ENCODE results near the gene MEIKIN.

DNA sequence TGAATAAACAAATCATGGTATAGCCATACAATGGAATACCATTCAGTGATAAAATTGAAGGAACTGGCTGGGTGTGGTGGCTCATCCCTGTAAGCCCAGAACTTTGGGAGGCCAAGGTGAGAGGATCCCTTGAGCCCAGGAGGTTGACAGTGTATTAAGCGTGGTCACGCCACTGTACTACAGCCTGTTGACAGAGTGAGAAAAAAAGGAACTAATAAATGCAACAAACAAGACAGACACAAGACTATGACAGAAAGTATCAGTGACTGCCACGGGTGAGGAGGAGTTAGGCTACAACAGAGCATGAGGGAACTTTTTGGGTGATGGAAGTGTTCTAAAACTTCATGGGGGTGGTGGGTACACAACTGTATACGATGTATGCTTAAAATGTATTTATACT is 150.9 kb downstream of the MEIKIN start:
- TF ChIP-seq, protein P1, sequence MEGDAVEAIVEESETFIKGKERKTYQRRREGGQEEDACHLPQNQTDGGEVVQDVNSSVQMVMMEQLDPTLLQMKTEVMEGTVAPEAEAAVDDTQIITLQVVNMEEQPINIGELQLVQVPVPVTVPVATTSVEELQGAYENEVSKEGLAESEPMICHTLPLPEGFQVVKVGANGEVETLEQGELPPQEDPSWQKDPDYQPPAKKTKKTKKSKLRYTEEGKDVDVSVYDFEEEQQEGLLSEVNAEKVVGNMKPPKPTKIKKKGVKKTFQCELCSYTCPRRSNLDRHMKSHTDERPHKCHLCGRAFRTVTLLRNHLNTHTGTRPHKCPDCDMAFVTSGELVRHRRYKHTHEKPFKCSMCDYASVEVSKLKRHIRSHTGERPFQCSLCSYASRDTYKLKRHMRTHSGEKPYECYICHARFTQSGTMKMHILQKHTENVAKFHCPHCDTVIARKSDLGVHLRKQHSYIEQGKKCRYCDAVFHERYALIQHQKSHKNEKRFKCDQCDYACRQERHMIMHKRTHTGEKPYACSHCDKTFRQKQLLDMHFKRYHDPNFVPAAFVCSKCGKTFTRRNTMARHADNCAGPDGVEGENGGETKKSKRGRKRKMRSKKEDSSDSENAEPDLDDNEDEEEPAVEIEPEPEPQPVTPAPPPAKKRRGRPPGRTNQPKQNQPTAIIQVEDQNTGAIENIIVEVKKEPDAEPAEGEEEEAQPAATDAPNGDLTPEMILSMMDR (IDR thresholded peaks at IDR 0.05; ENCODE audit: low read length) = no peak
- TF ChIP-seq EZH2 (optimal IDR thresholded peaks at IDR 0.05; ENCODE audit: low read depth, low read length) = no peak

Data from MM.1S (cell line).